Testis (tissue), 3 donors: ENCODE measurements around the gene LEPR. TPM values are rescaled to one million over a fixed set of nuclear protein-coding genes. Genes with fewer than 3 reads are reported as not detected.
"Not testable (repeated sequence)": the region's sequence is repeated elsewhere in the genome, so short reads cannot be mapped to it uniquely, and the experiment has no call there.

Source experiments
- DNase-seq: peaks from one replicate; pipeline ENCODE4 v3.0.0-alpha.2; 2019
- H3K27ac ChIP-seq, 2 donors: fragments of 200-600 bp; sonication (generic); one replicate each; pipeline ENCODE4 v1.5.1; 2019
- H3K27me3 ChIP-seq: fragments of 200-600 bp; sonication (generic); one replicate; pipeline ENCODE4 v1.5.1; 2019
- H3K36me3 ChIP-seq: fragments of 200-600 bp; sonication (generic); one replicate; pipeline ENCODE4 v1.5.1; 2017; ENCODE audit warnings: low read depth; ENCODE audit errors: missing control alignments
- H3K4me1 ChIP-seq: fragments of 200-600 bp; sonication (generic); one replicate; pipeline ENCODE4 v1.5.1; 2019
- H3K4me3 ChIP-seq, 2 donors: fragments of 200-600 bp; sonication (generic); one replicate each; pipeline ENCODE4 v1.5.1; 2017 to 2019
- H3K9me3 ChIP-seq: fragments of 200-600 bp; sonication (generic); one replicate; pipeline ENCODE4 v1.5.1; 2017
- CTCF ChIP-seq, 3 experiments: fragments of 450-650 bp in 2 of 3; fragments of 200-600 bp in 1 of 3; sonication (generic) in 1 of 3; IDR thresholded peaks; one replicate each; pipeline ENCODE4 v1.5.1; 2016 to 2019; ENCODE audit warnings: antibody characterized with exemption in 3 of 3, mild to moderate bottlenecking in 2 of 3, moderate library complexity in 1 of 3
- POLR2A ChIP-seq: fragments of 450-650 bp; IDR thresholded peaks from one replicate; pipeline ENCODE4 v1.6.1; 2017; ENCODE audit warnings: antibody characterized with exemption, mild to moderate bottlenecking, moderate library complexity
- WGBS, 2 donors: methylation state at CpG; one replicate each; pipeline ENCODE4 v1.1.5; 2018; 5-methylcytosine and 5-hydroxymethylcytosine counted together
- intact Hi-C: fragments of 100-400 bp; cut with DNase I; formaldehyde crosslinking; loops from one replicate; pipeline ENCODE4 v1.15.1; 2023; ENCODE audit warnings: low total_unique reads
- polyA plus RNA-seq: library from polyadenylated mRNA; stranded (reverse); fragments of 350-450 nt; fragmentation: Illumina TruSeq; extraction: RNeasy Lipid Tissue Mini Kit (QIAGEN cat#74804); gene quantifications from one replicate; pipeline ENCODE4 v1.2.3, GENCODE V29; 2014; ENCODE audit warnings: low read depth, low replicate concordance; ENCODE audit not compliant: insufficient read depth
- total RNA-seq, 2 donors: library from RNA; depleted of rRNA; stranded (reverse); fragments of >200 nt; gene quantifications; one replicate each; pipeline ENCODE4 v1.2.3, GENCODE V29; 2016

LEPR gene
- total and polyA plus RNA-seq, 3 donors from 2014 or later = 4.9 to 9.1 (median 8.5) TPM

GRCh38 chr1:65458730-65459396 is 38.4 kb downstream of the LEPR start:
- TF ChIP-seq POLR2A = no peak
- no peak for TF ChIP-seq CTCF (IDR thresholded peaks at IDR 0.05)
- Histone ChIP-seq H3K36me3 (no peaks in the 10 kb centered on the region), H3K4me1 (no peaks in the 10 kb centered on the region), H3K9me3 (no peaks in the 10 kb centered on the region), H3K4me3 (no peak overlapping the region), H3K27ac (no peak overlapping the region), H3K27me3 (no peaks in the 10 kb centered on the region)
- intact Hi-C loops = no loop called here
- WGBS, 2 donors = 83 to 95% methylated on average over 2 of the region's 2 CpGs
- DNase-seq = no peak

GRCh38 chr1:65459397-65459768 is 38.9 kb downstream of the LEPR start:
- Histone ChIP-seq H3K27me3 (no peaks in the 10 kb centered on the region), H3K27ac (no peak overlapping the region), H3K9me3 (no peaks in the 10 kb centered on the region), H3K36me3 (no peaks in the 10 kb centered on the region), H3K4me3 (no peak overlapping the region), H3K4me1 (no peaks in the 10 kb centered on the region)
- no peak for DNase-seq
- TF ChIP-seq CTCF (IDR thresholded peaks at IDR 0.05) (peak in 2 of 3 experiments; percentile 29 to 33), POLR2A (no peak)
- WGBS, 2 donors = 80 to 82% methylated on average over 1 of the region's 1 CpG
- intact Hi-C loops = no loop called here

- H3K27ac ChIP-seq, H3K4me3 ChIP-seq, H3K9me3 ChIP-seq, intact Hi-C loops, H3K27me3 ChIP-seq, DNase-seq, H3K4me1 ChIP-seq, H3K36me3 ChIP-seq: not testable (repeated sequence)
- 82 to 88% methylated on average over 1 of the region's 1 CpG for WGBS, 2 donors
Observed at GRCh38 chr1:65465837-65466236, 45.4 kb downstream of the LEPR start.

GRCh38 chr1:65467536-65467935 is 47.1 kb downstream of the LEPR start:
- Histone ChIP-seq H3K27ac (no peak overlapping the region), H3K4me1 (peaks cover 6% of the 10 kb centered on the region), H3K9me3 (no peaks in the 10 kb centered on the region), H3K4me3 (no peak overlapping the region), H3K27me3 (no peaks in the 10 kb centered on the region), H3K36me3 (no peaks in the 10 kb centered on the region)
- intact Hi-C loops = no loop called here
- TF ChIP-seq CTCF (IDR thresholded peaks at IDR 0.05) (no peak), POLR2A (no peak)
- no peak for DNase-seq
- WGBS, 2 donors = 50 to 67% methylated on average over 2 to 6 of the region's 6 CpGs

GRCh38 chr1:65469126-65469888 is 48.8 kb downstream of the LEPR start:
- no peaks in the 10 kb centered on the region for H3K9me3 ChIP-seq
- TF ChIP-seq CTCF (IDR thresholded peaks at IDR 0.05) = no peak
- TF ChIP-seq POLR2A = no peak
- intact Hi-C loops = no loop called here
- peak overlapping the region in 1 of 2 donors; percentile 31 for H3K27ac ChIP-seq
- no peak overlapping the region for H3K4me3 ChIP-seq
- no peak for DNase-seq
- peaks cover 6% of the 10 kb centered on the region for H3K4me1 ChIP-seq
- 56% methylated on average over 4 of the region's 4 CpGs for WGBS, 2 donors
- no peaks in the 10 kb centered on the region for H3K27me3 ChIP-seq
- no peaks in the 10 kb centered on the region for H3K36me3 ChIP-seq
